Fibroblast of skin of back (primary cell): ENCODE results near the gene NTM.

ENCODE experiments used
- DNase-seq: peaks from one replicate; pipeline ENCODE4 v3.0.0-alpha.2; 2013

The NTM gene

DNA sequence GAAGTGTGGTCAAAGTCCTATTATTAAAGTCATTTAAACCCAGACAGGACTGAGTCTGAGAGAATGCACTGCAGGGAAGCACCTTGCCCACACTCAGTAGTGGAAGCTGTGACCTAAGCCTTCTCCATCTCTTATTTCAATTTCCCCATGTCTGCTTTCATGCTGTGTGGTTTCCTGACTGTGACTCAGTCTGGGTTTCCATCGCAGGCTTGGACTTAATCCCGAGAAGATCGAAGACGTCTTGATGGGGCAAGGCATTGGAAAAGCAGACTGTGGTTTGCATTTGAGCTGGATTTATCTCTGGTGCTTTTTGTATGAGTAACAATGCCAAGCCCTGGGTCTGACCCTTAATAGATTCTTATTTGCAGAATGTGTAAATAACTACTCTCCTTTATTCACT, 238.9 kb downstream of the NTM start:
- peak; percentile 88 for DNase-seq

DNA sequence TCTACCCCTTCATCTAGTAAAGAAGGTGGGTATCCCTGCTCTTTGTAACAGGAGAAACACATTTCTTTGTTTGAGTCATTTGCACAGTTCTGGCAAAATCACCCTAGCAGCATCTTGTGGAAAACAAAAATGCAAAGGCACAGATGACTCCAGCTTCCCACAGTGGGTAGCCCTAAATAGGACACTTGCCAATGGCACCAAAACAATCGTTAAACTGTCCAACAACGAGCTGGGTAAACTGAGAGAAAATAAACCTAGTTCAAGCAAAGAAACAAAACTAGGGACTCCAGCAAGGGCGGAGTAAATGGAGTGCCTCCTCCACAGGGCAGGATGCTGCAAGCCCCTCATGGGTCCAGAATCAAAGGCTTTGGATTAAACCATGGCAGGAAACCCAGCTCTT, 239.5 kb downstream of the NTM start:
- DNase-seq: no peak

DNA sequence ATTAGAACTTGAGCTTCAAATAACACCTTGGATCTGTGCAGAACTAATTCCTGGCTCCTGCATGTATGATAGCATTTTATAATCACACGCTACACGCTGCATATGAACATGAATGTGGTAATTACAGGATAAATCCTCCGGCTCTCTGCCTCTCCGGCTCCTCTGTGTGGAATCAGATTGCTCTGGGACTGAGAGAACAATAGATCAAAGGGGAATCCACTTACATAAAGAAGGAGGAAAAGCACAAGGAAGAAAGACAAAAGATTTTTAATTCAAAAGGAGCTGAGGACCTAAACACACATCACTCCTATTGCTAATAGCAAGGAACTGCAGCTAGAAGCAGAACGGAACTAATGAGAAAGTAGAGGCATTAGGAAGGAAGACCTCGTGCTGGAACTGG, 240.9 kb downstream of the NTM start:
- no peak for DNase-seq

DNA sequence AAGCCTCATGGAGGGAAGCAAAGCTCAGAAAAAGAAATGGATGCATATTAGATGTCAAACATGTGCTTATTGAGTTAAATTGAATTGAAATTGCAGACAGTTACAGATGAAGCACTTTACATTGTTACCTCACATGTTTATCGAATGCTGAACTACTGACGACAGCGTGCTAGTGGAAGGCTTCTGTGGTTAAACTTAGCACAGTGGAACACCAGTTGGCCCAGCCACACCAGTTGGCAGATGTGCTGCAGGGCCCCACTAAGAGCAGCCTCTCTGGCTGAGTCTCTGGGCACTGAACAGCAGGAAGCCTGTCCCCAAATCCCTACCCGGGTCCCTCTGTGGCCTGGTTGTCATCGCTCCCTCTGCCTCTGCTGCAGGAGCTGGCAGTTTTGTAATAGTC, 242.1 kb downstream of the NTM start:
- DNase-seq: no peak

DNA sequence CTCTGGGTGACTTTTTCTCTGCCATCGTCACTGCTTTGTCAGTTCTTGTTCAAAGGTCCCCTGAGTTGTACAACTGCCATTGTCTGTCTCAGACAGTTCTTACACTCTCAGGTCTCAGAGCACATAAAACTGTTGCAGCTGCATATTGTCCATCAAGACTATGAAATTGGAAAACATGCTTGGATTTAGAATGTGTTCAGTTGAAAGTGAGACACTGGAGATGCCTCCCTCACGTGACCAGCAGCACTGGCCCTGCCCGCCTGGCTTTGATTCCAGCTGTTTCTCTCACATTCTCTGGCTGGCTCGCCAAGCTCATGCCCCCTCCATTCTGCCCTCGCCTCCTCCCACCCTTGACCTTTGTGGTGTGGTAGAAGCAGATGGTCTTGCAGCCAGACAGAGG, 244.2 kb downstream of the NTM start:
- DNase-seq: no peak

DNA sequence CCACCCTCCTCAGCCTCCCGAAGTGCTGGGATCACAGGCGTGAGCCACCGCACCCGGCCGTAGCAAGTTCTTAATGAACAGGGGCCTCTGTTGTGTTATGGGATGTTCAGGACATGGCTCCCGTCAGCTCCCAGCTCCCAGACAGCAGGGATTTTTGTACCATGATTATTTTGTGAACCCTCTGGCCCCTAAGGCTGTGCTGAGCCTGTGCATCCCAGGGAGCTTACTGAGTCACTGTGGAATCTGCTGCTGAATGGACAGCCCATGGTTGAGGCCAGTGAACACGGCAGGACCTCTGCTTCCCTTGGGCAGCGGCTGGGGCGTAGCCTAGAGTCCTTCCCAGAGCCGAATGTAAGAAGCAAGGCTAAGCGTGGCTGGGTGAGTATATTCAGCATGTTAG, 245.2 kb downstream of the NTM start:
- peak; percentile 12 for DNase-seq

DNA sequence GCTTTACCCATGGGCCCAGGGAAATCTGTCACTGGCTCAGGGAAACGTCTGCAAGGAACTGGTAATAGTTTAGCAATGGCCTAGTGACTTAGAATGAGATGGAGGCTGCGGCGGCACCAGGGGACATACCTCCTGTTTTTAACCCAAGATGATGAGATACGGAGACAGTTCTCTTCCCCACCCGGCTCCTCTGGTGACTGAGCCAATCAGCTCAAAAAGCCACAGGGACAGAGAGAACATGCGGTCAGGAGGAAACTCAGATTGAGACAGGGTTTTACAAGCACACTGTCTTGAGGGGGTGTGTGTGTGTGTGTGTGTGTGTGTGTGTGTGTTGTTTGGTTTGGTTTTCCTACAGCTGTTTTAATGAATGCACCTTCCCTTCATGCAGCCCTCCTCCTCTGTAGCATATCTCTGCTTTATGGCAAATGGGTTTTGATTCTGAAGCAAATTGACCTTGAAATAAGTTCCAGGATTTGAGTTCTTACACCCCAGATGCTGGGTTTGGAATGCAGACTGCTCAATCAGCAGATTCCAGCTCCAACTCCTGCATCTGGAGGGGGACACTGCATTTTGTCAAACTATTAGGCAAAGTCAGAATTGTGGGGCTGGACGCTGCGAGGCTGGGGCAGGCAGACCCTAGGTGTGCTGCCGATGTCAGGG, 246.2 kb downstream of the NTM start:
- no peak for DNase-seq

DNA sequence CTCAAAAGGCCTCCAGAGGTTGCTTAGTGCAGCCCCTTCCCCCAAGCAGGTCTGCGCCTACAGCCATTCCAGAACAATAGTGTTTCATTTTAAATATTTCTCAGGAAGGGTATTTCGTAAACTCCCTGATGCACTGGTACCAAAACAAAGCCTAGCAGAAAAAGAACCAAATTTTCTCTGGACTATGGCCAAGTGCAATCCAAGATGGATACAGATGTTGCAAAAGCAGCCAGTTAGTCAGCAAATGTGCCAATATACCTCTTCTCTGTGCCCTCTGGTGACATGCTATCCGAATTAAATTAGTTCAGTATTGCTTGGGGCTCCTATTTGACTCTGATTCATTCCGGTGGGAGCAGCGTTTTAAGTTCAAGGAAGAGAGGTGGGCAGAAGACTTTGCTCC, 247.8 kb downstream of the NTM start:
- DNase-seq: no peak

DNA sequence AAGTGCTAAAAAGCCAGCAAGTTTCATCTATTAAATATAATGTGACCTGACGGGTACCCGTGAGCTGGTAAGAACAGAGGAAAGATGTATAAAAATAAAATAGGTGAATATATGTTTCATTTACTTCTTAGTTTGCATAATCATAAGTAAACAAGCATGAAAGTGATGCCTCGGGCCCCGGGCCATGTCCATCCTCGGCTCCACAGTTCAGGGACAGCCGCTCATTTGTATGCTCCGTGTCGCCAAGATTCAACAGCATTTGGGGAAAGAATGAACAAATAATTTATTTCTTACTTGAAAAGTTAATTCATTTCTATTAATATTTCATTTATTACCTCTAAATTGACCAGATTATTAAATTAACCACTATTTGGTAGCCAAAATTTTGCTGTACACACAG, 251.8 kb downstream of the NTM start:
- no peak for DNase-seq

DNA sequence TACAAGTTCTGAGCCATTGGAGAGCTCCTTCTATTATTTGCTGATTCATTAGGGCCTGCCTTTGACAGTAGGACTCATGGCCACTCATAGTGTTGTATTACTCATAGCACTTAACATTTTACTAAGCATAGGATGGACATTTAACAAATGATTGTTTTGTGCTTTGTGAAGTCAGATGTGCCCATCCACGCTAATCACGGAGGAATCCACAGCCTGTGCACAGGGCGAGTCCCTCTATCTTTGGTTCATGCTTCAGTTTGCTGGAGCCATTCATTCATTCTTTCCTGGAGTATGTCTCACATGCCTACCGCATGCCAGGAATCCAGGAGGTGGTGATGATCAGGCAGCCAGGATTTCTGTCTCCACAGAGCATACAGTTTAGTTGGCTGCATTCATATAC, 254.1 kb downstream of the NTM start:
- peak; percentile 45 for DNase-seq

DNA sequence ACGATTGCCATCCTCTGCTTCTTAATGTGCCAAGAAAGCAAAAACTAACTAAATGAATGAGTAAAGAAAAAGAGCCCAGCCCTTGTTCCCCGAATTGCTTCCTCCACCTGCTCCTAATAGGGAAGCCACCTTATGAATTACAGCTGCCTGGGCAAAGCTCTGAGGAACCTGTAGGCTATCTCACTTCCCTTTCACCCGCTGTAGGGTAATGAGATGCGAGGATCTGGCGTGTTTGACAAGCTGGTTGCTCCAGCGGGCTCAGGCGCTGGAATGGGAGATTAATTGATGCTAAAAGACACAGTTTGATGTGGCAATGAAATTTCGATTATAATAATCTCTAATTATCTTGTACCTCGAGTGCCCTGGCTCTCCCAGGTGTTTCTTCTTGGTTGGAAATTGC, 256.4 kb downstream of the NTM start:
- no peak for DNase-seq

DNA sequence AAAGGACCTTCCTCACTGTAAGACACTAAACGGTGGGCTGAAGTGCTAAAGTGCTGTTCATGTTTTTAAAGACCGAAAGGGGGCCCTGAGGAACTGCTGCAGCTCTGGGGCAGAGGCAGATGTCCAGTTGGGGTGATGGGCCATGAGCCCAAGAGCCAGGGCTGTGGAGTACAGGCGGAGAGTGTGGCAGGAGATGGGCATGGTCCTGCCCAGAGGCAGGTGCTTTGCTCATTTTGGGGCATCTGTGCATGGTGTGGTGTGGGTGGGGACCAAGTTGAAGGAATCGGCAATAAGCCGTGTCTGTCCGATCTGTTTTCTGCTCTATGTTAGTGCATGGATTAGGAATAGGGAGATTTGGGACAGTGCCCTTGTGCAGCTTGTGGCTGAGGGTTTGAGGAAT, 258.3 kb downstream of the NTM start:
- no peak for DNase-seq

DNA sequence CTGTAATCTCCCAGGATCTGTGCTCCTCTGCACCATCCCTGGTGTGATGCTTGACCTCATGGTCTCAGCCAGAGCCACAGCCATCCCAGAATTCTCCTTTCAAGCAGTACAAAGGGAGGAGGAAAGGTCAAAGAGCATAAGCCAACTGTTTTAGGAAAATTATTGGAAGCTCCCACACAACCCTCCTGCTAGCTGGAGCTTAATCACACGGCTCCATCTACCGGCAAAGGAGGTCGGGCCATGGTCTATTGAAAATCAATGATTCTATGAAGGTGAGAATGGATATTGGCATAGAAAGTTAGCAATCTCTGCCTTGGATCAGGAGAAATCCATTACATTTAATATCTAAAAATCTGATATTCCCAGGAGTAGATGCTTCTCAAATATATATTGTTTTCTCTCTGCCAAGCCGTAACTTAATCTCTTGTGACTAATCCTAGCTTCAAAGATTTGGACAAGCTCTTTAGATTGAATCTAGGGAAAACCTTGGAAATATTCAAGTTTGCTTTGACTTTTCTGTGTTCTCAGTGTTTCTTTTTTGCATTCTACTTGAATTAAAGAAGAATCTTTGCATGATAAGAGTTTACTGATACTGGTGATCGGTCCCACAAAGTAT, 259.6 kb downstream of the NTM start:
- peak; percentile 6 for DNase-seq

DNA sequence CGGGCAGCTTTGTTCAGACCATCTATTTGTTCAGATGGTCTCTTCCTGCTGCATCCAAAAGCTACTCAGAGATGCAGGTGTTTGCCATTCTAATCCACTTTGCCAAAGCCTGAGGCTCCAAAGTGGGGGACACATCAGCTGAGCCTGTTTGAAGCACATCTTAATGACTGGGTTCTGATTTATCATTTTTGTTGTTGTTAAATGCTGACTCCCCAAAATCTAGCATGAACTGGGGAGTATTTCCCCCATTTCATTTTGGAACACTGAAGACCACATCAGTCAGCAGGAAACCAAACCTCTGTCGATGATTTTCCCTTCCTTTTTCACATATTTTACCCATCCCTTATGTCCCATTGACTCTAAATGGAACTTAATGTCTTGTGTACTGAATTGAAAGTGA, 262.6 kb downstream of the NTM start:
- no peak for DNase-seq

DNA sequence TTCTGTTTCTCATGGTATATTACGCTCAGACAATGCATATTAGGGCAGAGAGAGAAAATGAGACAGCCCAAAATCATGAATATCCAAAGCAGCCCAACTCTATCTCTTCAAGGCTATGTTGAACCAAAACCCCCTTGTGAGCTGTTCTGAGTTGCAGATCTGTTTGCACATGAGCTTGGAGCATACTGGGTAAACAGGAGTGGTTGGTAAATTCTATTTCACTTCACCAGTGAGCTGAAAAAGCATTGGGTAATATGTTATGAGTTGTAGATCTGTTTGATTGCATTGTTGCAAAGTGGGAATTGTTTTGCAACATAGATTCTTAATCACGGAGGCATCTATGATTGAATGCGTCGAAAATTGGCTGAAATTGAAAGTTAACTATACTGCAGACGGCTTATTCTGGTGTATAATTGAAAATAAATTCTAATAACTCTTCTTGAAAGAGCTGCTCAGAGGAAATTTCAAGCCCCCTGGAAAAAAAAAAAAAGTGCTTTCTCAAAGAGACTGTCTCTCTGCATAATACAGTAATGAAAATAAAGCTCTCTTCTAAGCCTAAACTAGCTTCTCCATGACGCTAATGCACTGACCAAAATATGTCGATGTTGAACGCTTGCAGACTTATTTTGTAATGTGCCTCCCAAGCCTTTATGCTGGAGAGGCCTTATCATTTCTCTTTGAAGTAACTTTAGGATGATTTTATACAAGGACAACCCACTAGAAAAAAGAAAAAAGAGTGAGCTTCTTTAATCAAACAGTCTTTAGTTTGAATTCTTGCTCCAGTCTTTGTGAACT, 263.7 kb downstream of the NTM start:
- DNase-seq: no peak

DNA sequence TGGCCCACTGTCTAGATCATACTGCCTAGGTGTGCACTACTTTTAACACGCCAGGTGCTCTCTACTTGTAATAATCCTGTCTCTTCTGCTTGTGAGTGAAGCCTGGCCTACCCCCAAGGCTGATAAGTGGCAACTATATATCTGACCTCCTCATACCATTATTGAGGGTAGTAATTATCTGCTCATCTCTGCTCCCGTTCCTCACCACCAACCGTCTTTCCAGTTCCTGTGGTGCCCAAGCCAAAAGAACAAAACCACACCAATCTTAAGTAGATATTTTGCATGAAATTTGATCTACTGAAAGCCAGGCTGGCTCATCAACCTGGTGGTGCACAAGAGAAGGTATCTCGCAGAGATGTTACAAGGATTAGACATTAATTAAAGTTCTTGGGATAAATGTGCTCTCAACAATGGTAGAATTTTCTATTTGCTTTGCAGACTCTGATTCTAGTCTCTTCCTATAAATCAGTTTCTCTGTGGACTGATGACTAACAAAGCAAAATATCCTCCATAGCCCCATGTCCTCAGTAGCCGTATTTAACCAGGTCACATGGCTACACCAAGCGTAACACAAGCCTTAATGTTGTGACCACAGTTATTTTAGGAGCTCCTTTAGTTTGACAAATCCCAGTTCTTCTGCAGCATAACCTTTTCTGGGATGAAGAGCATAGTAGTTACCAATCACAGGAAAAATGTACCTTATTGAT, 267.2 kb downstream of the NTM start:
- peak; percentile 48 for DNase-seq

DNA sequence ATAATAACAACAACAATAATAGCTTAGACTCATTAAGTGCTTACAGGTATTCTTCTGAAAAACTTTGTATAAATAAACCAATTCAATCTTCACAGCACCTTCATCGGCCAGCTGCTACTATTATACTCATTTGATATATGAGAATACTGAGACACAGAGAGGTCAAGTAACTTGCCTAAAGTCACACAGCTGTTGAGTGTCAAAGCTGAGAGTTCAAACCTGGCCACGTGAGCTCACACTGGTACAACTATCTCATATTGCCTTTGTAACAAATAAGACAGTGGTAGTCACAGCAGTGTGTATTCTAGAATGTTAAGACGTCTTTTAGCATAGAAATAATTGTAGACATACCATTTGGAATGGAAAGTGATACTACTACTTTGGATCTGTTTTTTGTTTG, 268.5 kb downstream of the NTM start:
- no peak for DNase-seq

DNA sequence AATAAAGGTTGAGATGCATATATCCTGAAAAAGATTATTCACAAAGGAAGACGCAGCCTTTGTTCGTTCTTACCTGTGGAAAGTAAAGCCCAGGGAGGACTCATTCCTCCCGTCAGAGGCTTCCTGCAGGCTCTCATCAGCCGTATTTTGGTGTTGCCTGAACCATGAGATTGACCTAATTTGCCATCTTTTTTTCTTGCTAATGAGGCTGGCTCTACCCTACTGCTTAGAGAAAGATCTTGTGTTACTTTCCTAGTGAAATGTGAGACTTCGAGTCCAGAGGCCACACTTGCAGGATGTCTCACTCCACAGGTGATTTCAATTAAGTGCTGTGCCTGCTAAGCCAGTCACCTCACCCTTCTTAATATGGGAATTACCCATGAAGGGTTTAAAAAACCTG, 269.9 kb downstream of the NTM start:
- DNase-seq: no peak

DNA sequence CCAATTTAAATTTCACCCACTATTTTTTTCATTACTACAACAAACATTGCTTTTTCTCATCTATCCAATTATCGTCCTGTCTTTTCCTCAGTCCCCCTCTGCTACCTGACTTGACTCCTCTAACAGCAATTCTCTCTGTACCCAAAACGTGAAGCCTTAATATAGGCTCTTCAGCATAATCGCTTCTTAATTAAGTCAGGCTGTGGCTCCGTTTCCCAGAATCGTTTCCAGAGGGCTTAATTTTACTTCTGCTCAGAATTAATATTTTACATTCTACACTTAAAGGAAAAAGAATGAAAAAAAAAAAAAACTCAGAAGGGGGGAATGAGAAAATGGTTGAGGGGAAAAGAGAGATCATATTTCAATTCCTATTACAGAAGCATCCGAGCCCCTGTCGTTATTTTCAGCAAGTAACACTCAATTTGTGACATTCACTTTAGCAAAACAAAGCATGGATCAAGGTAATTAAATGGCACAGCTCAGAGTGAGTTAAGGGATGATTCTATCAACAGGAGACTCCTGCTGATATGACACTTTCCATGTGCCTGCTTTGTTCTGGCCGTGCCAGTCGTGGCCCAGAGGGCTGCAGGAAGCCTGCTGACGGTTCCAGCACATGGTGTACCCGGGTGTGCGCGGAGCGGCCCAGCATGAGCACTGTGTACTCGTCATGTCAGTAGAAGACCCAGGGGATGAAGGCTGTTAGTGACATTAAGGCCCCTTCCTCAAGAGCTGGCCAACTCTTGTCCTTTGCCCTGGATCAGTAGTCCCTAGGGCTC, 272.5 kb downstream of the NTM start:
- no peak for DNase-seq

DNA sequence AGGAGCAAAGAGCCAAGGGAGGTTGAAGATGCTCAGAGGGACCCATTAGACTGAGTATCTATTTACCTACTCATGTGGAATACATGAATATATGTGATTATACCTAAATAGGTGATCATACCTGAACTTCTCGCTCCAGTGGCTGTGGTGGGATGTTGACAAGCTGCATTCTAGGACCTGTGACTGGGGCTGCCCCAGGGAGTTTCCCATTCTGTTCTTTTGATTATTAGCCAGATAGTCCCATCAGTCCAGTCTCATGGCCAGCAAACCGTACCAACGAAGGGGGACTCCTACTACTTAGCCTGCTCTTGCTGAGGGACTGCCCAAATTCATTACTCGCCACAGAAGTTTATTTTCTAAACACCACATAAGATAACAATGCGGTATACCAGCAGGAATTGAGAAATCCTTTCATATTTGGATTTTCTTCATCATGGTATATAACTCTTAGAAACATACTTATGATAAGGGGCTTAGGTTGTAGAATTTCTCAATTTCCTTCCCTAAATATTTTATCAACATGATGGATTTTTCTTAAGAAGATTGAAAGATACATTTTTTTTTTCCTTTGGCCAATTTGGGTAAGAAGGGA, 273.9 kb downstream of the NTM start:
- DNase-seq: no peak

DNA sequence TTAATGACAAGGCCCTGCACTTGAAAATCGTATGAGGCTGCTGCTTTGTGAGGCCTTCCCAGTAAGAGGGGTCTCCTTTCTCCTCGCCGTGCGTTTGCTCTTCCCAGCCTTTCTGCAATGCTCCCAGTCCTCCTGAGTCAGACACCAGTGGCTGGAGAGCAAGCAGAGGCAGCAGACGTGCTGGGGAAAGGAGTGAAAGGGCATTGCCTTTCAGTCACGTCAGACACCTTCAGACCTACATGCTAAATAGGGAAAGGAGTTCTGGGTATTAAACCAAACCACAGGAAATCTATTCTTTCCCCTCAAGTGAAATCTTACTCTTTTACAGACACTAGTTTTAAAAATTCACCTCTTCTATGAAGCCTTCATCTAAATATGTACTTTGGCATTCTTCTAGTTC, 274.8 kb downstream of the NTM start:
- DNase-seq: no peak

DNA sequence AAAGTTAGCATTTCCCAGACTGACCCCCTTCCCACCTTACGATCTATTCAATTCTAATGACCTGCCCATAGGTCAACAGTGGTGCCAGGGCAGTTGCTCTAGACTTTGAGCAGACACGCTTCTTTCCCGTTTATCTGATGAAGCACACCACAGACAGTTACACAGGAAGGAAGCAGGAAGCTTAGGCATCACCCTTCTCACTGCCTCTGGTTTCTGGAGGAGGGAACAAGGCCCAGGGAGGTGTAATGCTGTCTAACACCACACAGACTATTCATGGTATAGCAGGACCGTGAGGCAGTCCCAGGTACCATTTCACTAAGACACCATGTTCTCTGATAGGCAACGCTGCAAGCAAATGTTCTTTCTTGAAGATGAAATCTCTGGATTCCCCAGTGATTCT, 279.4 kb downstream of the NTM start:
- no peak for DNase-seq
